HAP-1 (cell line): ENCODE data around the gene GPRIN1.

ENCODE experiments used
- DNase-seq, 2 experiments: peaks; one replicate each; pipeline ENCODE4 v3.0.0-alpha.2; 2016 to 2020; ENCODE audit warnings: low spot score in 2 of 2
- H3K27me3 ChIP-seq: fragments of 250-450 bp; sonication (Bioruptor Pico); 2 replicates; pipeline ENCODE4 v1.5.1; 2020; ENCODE audit warnings: low read depth, mild to moderate bottlenecking, moderate library complexity
- H3K36me3 ChIP-seq: fragments of 250-450 bp; sonication (Bioruptor Pico); replicated peaks from 2 replicates; pipeline ENCODE4 v1.5.1; 2020; ENCODE audit warnings: mild to moderate bottlenecking
- H3K4me1 ChIP-seq: fragments of 250-450 bp; sonication (Bioruptor Pico); 2 replicates; pipeline ENCODE4 v1.5.1; 2020; ENCODE audit warnings: mild to moderate bottlenecking
- H3K4me3 ChIP-seq: fragments of 250-450 bp; sonication (Bioruptor Pico); 2 replicates; pipeline ENCODE4 v1.5.1; 2020; ENCODE audit warnings: mild to moderate bottlenecking, moderate library complexity
- H3K9me3 ChIP-seq: fragments of 250-450 bp; sonication (Bioruptor Pico); 2 replicates; pipeline ENCODE4 v1.5.1; 2020; ENCODE audit warnings: mild to moderate bottlenecking, moderate library complexity
- in situ Hi-C: fragments of 300-500 bp; cut with MboI; formaldehyde crosslinking; loops from 3 replicates; pipeline ENCODE4 v1.14.3; 2020; ENCODE audit warnings: low sequenced_read_pairs, inconsistent platforms, mixed read lengths

Gene GPRIN1

DNA sequence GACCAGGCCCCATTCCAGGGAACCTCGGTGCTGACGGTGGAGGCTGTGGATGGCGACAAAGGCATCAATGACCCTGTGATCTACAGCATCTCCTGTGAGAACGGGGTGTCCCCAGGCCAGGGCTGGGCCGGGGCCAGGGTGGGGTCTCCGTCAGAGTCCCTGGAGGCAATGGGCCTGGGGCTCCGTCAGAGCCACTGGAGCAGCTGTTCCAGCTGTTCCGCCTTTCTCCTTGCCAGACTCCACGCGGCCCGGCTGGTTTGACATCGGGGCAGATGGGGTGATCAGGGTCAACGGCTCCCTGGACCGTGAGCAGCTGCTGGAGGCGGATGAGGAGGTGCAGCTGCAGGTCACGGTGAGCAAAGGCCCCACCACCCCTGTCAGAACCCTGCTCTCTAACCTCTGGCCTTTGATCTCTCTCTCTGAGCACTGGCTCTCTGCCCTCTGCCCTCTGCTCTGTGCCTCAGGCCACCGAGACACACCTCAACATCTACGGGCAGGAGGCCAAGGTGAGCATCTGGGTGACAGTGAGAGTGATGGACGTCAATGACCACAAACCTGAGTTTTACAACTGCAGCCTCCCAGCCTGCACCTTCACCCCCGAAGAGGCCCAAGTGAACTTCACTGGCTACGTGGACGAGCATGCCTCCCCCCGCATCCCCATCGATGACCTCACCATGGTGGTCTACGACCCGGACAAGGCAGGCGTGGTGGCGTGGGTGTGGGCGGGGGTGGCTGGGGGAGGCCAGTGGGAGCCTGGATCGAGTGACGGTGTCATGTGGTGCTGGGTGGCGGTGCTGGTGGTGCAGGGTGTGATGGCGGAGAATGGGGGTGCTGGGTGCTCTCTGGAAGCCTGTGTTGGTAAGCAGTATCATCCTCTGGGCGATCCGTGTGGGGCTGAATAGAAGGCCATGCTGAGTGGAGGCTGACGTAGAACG is 34.2 kb downstream of the GPRIN1 start:
- Histone ChIP-seq H3K9me3 (no peaks in the 10 kb centered on the region), H3K36me3 (no peaks in the 10 kb centered on the region), H3K4me1 (no peaks in the 10 kb centered on the region), H3K4me3 (no peak overlapping the region), H3K27me3 (no peaks in the 10 kb centered on the region)
- no peak for DNase-seq
- in situ Hi-C loops: loop anchor here (25.0 kb wide), 1 partner anchor 838 kb away; no protein-coding TSS in a partner anchor

DNA sequence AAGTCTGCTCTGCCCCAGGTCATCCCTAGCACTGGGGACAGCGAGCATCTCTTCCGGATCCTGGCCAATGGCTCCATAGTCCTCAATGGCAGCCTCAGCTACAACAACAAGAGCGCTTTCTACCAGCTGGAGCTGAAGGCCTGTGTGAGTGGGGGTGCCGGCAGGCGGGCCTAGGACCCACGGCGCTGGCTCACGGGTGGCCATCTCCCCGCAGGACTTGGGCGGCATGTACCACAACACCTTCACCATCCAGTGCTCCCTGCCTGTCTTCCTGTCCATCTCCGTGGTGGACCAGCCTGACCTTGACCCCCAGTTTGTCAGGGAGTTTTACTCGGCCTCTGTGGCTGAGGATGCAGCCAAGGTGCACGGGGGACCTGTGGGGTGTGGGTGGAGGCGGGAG is 34.9 kb downstream of the GPRIN1 start:
- H3K36me3 ChIP-seq: no peaks in the 10 kb centered on the region
- H3K4me1 ChIP-seq: no peaks in the 10 kb centered on the region
- H3K27me3 ChIP-seq: peaks cover 3% of the 10 kb centered on the region
- in situ Hi-C loops: loop anchor here (25.0 kb wide), 1 partner anchor 838 kb away; no protein-coding TSS in a partner anchor
- no peaks in the 10 kb centered on the region for H3K9me3 ChIP-seq
- no peak for DNase-seq
- H3K4me3 ChIP-seq: no peak overlapping the region

DNA sequence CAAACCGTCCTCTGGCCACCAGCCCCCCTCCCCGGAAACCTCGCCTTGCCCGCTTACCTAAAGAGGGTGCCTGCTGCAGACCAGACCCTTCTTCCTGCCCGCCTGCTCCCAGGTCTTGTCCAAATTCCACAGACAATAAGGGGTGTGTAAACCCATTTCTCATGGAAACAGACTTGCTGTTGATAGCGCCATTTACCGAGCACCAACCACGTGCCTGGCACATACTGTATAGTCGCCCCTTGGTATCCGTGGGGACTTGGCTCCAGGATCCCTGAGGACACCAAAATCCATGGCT is 35.7 kb downstream of the GPRIN1 start:
- Histone ChIP-seq H3K36me3 (no peaks in the 10 kb centered on the region), H3K4me3 (no peak overlapping the region), H3K4me1 (no peaks in the 10 kb centered on the region), H3K9me3 (no peaks in the 10 kb centered on the region), H3K27me3 (peaks cover 5% of the 10 kb centered on the region)
- in situ Hi-C loops: no loop called here
- DNase-seq: no peak

DNA sequence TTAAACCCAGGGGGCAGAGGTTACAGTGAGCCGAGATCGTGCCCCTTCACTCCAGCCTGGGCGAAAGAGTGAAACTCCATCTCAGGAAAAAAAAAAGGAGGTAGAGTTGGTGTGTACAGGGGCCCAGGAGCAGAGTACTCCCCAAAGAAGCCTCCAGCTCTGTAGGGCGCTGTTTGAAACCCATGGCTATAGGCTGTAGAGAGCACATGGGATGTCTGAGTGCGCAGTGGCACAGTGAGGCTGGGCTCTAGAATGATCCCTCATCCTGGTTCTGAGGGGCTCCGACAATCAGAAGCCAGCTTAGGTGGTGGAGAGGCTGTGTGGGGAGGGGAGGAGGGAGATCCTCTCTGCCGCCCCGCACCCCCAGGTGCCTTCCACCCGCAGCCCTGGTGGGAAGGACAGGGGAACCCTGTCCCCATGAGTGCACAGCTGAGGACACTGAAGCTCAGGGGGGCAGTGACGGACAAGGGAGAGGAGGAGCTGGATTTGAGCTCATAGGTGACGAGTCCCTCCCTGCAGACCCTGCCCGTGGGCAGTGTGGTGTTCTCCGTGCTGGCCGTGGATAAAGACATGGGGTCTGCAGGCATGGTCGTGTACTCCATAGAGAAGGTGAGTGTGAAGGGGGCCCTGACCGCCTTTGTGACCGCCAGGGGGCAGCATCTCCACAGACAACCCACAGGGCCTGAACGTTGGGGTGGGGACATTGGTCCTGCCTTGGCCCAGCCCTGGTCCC is 36.2 kb downstream of the GPRIN1 start:
- Histone ChIP-seq H3K36me3 (no peaks in the 10 kb centered on the region), H3K27me3 (peaks cover 5% of the 10 kb centered on the region), H3K9me3 (no peaks in the 10 kb centered on the region), H3K4me3 (no peak overlapping the region), H3K4me1 (no peaks in the 10 kb centered on the region)
- in situ Hi-C loops: no loop called here
- peak; percentile 40 to 89 for DNase-seq

DNA sequence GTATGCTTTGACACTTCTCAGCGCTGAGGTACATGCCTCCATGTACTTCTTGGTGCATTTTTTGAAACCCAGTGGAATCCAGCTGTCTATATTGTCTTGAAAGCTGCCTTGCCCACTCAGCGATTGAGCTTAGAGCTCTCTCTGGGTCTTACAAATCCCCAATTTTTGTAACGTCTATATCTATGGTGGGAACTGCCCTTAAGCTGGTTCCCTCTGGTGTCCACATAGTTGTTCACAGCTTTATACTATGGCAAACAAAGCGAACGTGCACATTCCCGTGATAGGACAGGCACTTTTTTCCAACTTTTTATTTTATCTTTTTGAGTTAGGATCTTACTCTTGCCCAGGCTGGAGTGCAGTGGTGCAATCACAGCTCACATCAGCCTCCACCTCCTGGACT is 39.9 kb downstream of the GPRIN1 start:
- Histone ChIP-seq H3K4me3 (no peak overlapping the region), H3K9me3 (no peaks in the 10 kb centered on the region), H3K27me3 (peaks cover 5% of the 10 kb centered on the region), H3K4me1 (no peaks in the 10 kb centered on the region), H3K36me3 (no peaks in the 10 kb centered on the region)
- in situ Hi-C loops: no loop called here
- DNase-seq: no peak

DNA sequence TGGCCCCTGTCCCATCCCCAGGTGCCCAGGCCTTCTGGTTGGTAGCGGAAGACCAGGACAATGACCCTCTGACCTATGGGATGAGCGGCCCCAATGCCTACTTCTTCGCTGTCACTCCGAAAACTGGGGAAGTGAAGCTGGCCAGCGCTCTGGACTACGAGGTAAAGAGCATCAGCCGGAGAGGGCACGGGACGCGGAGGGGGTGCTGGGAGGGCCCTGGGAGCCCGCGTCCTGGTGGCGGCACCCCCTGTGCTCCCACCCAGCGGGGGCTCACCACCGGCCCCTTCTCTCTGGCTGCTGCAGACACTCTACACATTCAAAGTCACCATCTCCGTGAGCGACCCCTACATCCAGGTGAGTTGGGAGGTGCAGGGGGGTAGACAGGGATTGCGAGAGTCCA is 41.3 kb downstream of the GPRIN1 start:
- Histone ChIP-seq H3K4me1 (no peaks in the 10 kb centered on the region), H3K9me3 (no peaks in the 10 kb centered on the region), H3K36me3 (no peaks in the 10 kb centered on the region), H3K27me3 (peaks cover 5% of the 10 kb centered on the region), H3K4me3 (no peak overlapping the region)
- in situ Hi-C loops: no loop called here
- DNase-seq: no peak

DNA sequence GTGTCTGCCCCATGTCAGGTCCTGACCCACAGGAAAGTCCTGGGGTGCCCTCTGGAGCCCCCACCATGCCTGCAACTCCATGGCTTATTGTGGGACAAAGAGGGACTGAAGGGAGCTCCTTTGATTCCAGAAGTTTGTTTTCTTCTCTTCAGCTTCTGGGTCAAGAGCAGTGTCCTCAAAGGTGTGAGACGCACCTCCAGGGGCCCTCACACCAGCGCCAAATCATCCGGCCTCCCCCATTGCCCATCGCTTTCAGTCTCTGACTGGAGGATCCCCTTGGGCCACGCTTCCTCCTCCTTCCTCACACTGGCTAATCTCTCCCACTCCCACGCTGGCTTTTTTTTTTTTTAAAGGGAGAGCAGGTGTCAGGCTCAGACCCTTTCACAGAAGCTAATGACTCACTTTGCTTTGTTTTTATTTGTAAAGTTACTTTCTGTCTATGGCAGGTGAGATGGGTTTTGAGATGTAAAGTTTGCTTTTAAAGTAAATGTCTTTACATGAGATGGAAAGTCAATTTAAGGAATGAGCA is 44.1 kb downstream of the GPRIN1 start:
- H3K27me3 ChIP-seq: peaks cover 5% of the 10 kb centered on the region
- in situ Hi-C loops: no loop called here
- H3K4me3 ChIP-seq: no peak overlapping the region
- no peaks in the 10 kb centered on the region for H3K4me1 ChIP-seq
- no peaks in the 10 kb centered on the region for H3K36me3 ChIP-seq
- no peak for DNase-seq
- no peaks in the 10 kb centered on the region for H3K9me3 ChIP-seq

DNA sequence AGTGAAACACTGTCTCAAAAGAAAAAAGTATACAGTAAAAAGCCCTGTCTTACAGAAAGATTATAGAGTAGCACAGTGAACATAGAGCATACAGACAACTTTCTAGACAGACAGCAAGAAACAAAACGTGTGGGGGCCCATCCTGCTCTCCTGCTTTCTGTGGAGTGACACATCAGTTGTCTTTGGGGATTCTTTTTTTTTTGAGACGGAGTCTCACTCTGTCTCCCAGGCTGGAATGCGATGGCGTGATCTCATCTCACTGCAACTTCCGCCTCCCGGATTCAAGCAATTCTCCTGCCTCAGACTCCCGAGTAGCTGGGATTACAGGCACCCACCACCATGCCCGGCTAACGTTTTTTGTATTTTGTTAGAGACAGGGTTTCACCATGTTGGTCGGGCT is 46.0 kb downstream of the GPRIN1 start:
- Histone ChIP-seq H3K9me3 (no peaks in the 10 kb centered on the region), H3K36me3 (no peaks in the 10 kb centered on the region), H3K27me3 (no peaks in the 10 kb centered on the region), H3K4me3 (no peak overlapping the region), H3K4me1 (no peaks in the 10 kb centered on the region)
- no peak for DNase-seq
- in situ Hi-C loops: no loop called here

DNA sequence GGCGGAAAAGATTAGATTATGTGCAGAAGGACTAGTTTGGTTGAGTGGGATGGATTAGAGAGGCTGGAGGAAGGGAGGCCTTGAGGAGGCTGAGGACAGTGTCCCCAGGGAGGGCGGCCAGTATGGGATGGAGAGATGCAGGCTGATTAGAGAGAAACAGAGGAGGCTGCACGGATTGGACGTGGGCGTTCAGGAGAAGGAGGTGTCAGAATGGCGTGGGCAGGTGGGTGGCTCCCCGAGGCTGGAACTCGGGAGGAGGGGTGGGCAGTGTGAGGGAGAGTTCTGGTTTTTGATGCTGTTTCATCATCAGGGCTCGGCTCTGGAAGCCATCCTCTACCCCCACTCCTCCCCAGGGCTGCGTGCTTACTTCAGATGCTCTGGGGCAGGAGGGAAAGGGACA is 47.8 kb downstream of the GPRIN1 start:
- in situ Hi-C loops: no loop called here

DNA sequence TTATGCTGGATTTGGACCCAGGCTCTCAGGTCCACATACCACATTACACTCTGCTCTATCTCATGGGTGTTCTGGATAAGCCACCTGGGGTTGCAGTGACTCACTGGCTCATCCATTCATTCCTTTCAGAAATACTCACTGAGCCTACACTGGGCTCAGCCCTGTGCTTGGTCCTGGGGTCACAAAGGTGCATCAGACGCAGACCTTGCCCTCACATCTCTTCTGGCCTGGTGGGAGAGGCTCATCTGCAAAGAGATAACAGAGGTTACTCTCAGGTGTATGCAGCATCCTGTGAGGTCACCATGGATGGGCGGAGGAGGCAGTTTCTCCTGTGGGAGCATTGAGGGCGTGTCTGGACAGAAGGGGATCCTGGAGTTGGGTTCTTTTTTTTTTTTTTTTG is 48.7 kb downstream of the GPRIN1 start:
- in situ Hi-C loops: no loop called here
- Histone ChIP-seq H3K9me3 (no peaks in the 10 kb centered on the region), H3K27me3 (no peaks in the 10 kb centered on the region), H3K4me1 (no peaks in the 10 kb centered on the region), H3K36me3 (no peaks in the 10 kb centered on the region), H3K4me3 (no peak overlapping the region)
- no peak for DNase-seq

More for the DNA sequence above, 47.8 kb downstream of the GPRIN1 start:
- no peaks in the 10 kb centered on the region for H3K4me1 ChIP-seq
- no peaks in the 10 kb centered on the region for H3K9me3 ChIP-seq
- no peaks in the 10 kb centered on the region for H3K36me3 ChIP-seq
- no peak for DNase-seq
- no peaks in the 10 kb centered on the region for H3K27me3 ChIP-seq
- no peak overlapping the region for H3K4me3 ChIP-seq

DNA sequence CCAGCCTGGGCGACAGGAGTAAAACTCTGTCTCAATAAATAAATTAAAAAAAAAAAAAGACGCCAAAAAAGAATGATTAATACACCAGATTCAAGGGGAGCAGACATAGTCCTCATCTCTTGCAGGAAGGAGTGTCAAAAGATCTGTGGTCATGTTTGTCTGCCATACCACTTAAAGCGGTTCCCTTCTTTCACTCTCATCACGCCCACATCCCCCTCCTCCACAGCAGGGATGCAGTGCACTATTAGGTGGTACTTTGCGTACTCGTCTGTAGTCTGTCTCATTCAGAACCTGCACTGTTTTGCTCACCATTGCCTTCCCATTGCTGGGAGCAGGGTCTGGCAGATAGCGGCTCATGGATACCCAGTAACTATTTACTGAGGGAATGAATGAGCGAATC is 49.6 kb downstream of the GPRIN1 start:
- Histone ChIP-seq H3K9me3 (no peaks in the 10 kb centered on the region), H3K4me1 (no peaks in the 10 kb centered on the region), H3K4me3 (no peak overlapping the region), H3K36me3 (no peaks in the 10 kb centered on the region), H3K27me3 (no peaks in the 10 kb centered on the region)
- in situ Hi-C loops: no loop called here
- no peak for DNase-seq

DNA sequence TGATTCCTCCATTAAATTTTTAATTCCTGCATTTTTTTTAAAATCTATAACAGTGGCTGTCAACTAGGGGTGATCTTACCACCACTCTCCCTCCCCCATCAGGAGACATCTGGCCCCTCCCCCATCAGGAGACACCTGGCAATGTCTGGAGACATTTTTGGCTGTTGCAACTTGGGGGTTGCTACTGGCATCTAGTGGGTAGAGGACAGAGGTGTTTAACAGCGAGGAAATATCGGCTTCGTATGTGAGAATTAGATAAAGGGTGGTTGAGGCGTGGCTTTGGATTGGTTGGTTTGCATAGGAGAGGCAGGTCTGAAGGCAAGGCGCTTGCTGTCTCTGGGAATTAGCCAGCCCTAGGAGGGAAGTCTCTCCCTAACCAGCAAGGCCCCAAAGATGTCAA is 50.3 kb downstream of the GPRIN1 start:
- in situ Hi-C loops: no loop called here
- DNase-seq: no peak
- H3K36me3 ChIP-seq: no peaks in the 10 kb centered on the region
- no peaks in the 10 kb centered on the region for H3K27me3 ChIP-seq
- no peak overlapping the region for H3K4me3 ChIP-seq
- no peaks in the 10 kb centered on the region for H3K9me3 ChIP-seq
- H3K4me1 ChIP-seq: no peaks in the 10 kb centered on the region

DNA sequence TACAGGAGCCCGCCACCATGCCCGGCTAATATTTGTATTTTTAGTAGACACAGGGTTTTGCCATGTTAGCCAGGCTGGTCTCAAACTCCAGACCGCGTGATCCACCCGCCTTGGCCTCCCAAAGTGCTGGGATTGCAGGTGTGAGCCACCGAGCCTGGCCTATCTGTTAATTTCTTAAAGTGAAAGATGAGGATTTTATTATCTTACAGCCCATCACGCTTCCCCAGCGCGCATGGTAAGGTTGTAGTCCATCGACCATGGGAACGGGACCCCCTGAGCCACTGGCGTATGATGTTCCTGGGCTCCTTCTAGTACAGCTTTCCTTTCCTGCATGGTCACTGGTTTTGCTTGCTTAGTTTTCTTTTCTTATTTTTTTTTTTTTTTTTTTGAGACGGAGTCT is 52.1 kb downstream of the GPRIN1 start:
- Histone ChIP-seq H3K4me3 (no peak overlapping the region), H3K4me1 (no peaks in the 10 kb centered on the region), H3K36me3 (no peaks in the 10 kb centered on the region), H3K27me3 (no peaks in the 10 kb centered on the region), H3K9me3 (no peaks in the 10 kb centered on the region)
- in situ Hi-C loops: no loop called here
- DNase-seq: no peak
